Activated CD8-positive, alpha-beta memory T cell treated with anti-CD3 and anti-CD28 coated beads, Interleukin-2, amount 50 U/mL, for 24 hours (primary cell): ENCODE measurements around the gene C17orf113.
"Not testable (repeated sequence)": the region's sequence is repeated elsewhere in the genome, so short reads cannot be mapped to it uniquely, and the experiment has no call there.

Experiments used
- DNase-seq: peaks from one replicate; pipeline ENCODE4 v3.0.0-alpha.2; 2020; ENCODE audit errors: extremely low read depth

The C17orf113 gene

GRCh38 chr17:42016941-42017865, 33.2 kb downstream of the C17orf113 start, which contains the start of gene DNAJC7:
Gene DNAJC7, minus strand, starts transcription at chr17:42017439. Its CDS starts 23 bp downstream, at chr17:42017416.
- DNase-seq = peak; percentile 57

DNA sequence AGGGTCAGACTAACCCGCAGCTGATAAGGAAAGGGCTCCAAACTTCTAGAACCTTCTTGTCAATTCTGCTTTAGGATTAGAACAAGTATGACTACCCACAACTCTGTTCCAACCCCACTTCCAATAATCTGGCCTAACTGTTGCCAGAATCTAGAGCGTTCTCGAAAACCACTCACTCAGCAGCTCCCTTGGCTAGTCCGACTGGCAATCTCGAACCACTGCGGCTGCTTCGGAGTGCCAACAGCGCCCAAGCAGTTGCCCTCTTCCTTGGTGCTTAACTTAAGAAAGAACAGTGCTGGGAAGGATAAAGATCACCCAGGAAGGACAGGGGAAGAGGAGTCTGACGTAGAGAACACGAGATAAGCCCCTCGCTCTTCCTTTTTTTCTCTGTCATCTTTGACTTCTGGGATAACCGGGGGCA, 34.0 kb downstream of the C17orf113 start:
- no peak for DNase-seq

DNA sequence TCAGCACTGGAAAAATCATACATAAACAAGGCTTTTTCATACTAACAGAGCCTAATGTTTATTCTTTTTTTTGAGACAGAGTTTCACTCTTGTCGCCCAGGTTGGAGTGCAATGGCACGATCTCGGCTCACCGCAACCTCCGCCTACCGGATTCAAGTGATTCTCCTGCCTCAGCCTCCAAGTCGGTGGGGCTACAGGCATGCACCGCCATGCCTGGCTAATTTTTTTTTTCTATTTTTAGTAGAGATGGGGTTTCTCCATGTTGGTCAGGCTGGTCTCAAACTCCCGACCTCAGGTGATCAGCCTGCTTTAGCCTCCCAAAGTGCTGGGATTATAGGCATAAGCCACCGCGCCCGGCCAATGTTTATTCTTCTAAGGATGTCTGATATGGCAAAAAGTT, 36.7 kb downstream of the C17orf113 start:
- not testable (repeated sequence) for DNase-seq

- DNase-seq = not testable (repeated sequence)
These were observed 38.0 kb downstream of the C17orf113 start for GRCh38 chr17:42012363-42012762.

GRCh38 chr17:42010898-42011516, 39.4 kb downstream of the C17orf113 start:
- no peak for DNase-seq

- DNase-seq = not testable (repeated sequence)
These were observed 40.1 kb downstream of the C17orf113 start for GRCh38 chr17:42010266-42010680.

DNA sequence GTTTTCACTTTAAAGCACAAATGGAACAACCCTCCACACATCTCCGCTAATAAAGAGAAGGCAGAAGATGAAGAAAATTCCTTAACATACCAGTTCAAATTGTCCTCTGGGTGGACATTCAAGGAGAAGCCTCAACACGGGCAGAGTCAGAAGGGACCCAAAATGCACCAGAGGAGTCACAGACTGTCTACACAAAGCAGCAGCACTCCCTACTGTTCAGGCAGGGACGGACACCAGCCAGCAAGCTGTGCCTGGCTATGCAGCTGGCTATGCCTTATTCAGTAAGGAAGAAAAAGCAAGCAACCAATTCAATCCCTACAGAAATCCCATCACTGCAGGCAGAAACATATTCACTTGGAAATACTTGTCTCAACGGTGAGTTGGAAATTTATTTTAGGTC, 41.2 kb downstream of the C17orf113 start:
- DNase-seq = no peak

- DNase-seq = no peak
These were observed 45.2 kb downstream of the C17orf113 start for GRCh38 chr17:42005166-42005565.

- no peak for DNase-seq
These were observed 47.6 kb downstream of the C17orf113 start for GRCh38 chr17:42002792-42003301.

- DNase-seq = no peak
These were observed 48.1 kb downstream of the C17orf113 start for GRCh38 chr17:42002175-42002791.

DNA sequence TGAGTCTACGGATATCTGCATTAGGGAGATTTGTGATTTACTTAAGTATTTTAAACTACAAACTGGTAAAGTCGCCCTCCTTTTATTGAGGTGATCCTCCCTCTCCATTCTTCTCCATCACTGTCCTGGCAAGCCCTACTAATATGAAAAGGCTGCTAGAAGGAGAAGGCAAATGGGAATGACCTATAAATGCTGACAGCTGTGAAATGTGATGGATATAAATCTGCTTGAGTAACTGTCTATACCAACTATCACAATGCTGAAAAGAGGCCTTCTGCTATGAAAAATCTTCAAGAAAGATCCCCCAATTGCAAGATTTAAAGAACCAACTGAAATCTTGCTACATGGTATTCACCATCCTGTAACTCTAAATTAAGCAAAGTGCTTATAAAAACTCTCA, 48.7 kb downstream of the C17orf113 start:
- no peak for DNase-seq

- no peak for DNase-seq
These were observed 49.8 kb downstream of the C17orf113 start for GRCh38 chr17:42000413-42001133.

DNA sequence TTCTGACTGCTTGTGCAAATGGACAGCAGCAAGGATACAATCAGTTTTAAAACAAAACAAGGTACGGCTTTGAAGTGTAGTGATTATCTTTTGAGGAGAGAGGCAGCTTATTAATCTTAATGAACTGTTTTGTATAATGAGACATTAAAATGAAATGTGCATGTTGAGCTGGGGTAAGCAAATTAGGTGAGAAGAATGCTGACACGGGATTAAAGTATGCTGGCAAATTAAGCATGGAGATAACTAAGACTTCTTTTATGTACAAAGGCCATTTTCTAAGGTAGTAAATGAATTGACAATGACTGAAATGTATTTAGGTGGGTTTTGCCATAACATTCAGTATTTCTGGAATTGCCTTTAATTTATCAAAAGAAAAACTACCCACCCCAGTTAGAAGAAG, 51.9 kb downstream of the C17orf113 start:
- no peak for DNase-seq

DNA sequence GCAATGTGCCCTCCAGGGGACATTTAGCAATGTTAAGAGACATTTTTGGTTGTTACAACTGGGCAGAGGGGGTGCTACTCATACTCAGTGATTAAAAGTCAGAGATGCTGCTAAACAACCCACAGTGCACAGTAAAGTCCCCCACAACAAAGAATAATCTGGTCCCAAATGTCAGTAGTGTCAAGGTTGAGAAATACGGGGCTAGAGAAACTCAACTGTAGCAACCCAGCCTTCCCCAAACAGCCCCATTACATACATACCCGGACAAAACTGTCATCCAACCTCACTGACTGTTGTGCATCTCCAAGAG, 53.6 kb downstream of the C17orf113 start:
- no peak for DNase-seq

GRCh38 chr17:41992576-41992975, 57.8 kb downstream of the C17orf113 start:
- no peak for DNase-seq

- no peak for DNase-seq
These were observed 60.5 kb downstream of the C17orf113 start for GRCh38 chr17:41989702-41990419.

DNA sequence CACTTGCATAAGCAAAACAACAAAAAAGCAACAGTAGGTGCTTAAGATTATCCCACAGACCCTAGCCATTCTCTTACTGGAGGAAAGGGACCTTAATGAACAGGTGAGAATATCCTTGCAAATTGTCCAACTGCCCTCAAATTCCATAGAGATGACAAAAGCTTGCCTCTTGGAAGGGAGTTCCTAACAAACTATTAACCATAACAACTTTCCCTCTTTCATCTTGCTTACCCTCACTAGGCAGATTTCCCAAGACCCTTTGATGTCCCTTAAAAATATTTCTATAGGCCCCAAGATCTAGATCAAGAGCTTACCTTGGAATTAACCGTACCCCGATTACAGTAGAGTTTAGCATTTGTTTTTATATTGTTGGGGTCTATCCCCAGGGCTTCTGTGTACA, 62.0 kb downstream of the C17orf113 start:
- DNase-seq = no peak
